IMR-90 (cell line): ENCODE data around the gene AAMP. TPM values are rescaled to one million over a fixed set of nuclear protein-coding genes. Genes with fewer than 3 reads are reported as not detected.
A peak's percentile ranks its signal among the peaks of the same experiment; 100 is the strongest.

Experiments used
- ATAC-seq: fragments of 200-7000 bp; cut with Tn5 transposase; 2 replicates; pipeline ENCODE4 v1.9.1; 2020; ENCODE audit warnings: low read depth, mild to moderate bottlenecking, moderate library complexity
- BruUV-seq: library from RNA; stranded (reverse); fragments of 400-500 nt; replicated peaks from 2 replicates; lab custom pipeline; 2021; lab: Mats Ljungman, UMichigan
- CTCF ChIA-PET: fragments of 300-600 bp; formaldehyde crosslinking; extraction: SDS; loops from one replicate; lab custom pipeline; 2021; ENCODE audit warnings: antibody characterized with exemption; lab: Yijun Ruan, JAX
- POLR2A ChIA-PET: fragments of 300-600 bp; sonication (Branson Sonifier 250); formaldehyde crosslinking; loops from one replicate; lab custom pipeline; 2022; ENCODE audit warnings: antibody characterized with exemption; ENCODE audit not compliant: unreplicated experiment; lab: Charles Lee
- DNase-seq: peaks from one replicate; pipeline ENCODE4 v3.0.0; 2013
- H2AFZ ChIP-seq: replicated peaks from 2 replicates; pipeline ENCODE3; 2013; ENCODE audit warnings: low read length, mild to moderate bottlenecking; ENCODE audit not compliant: poor library complexity
- H2AK5ac ChIP-seq: 2 replicates; pipeline ENCODE4 v1.6.1; 2013; ENCODE audit warnings: low read depth, low read length, inconsistent platforms
- H2AK9ac ChIP-seq: replicated peaks from 2 replicates; pipeline ENCODE3; 2013; ENCODE audit warnings: mild to moderate bottlenecking, low read depth, low read length, moderate library complexity; ENCODE audit not compliant: poor library complexity
- H2BK120ac ChIP-seq: 2 replicates; pipeline ENCODE4 v1.6.1; 2013; ENCODE audit warnings: low read depth, low read length, inconsistent platforms
- H2BK15ac ChIP-seq: 3 replicates; pipeline ENCODE4 v1.6.1; 2013; ENCODE audit warnings: low read depth, low read length, inconsistent platforms
- H2BK20ac ChIP-seq: 2 replicates; pipeline ENCODE4 v1.6.1; 2013; ENCODE audit warnings: low read depth, mild to moderate bottlenecking, inconsistent platforms, low read length, moderate library complexity
- H2BK5ac ChIP-seq: 2 replicates; pipeline ENCODE4 v1.6.1; 2013; ENCODE audit warnings: mild to moderate bottlenecking, low read depth, low read length, inconsistent platforms; ENCODE audit not compliant: poor library complexity, severe bottlenecking
- H3K14ac ChIP-seq: replicated peaks from 2 replicates; pipeline ENCODE4 v1.6.1; 2013; ENCODE audit warnings: low read depth, low read length, inconsistent platforms
- H3K18ac ChIP-seq: 2 replicates; pipeline ENCODE4 v1.6.1; 2013; ENCODE audit warnings: low read depth, low read length, control low read depth
- H3K23ac ChIP-seq: 2 replicates; pipeline ENCODE4 v1.6.1; 2013; ENCODE audit warnings: low read depth, low read length, inconsistent platforms
- H3K27ac ChIP-seq: 2 replicates; pipeline ENCODE4 v1.5.1; 2013; ENCODE audit warnings: mild to moderate bottlenecking, control low read depth, low read length; ENCODE audit not compliant: insufficient read depth
- H3K27me3 ChIP-seq: 2 replicates; pipeline ENCODE4 v1.6.1; 2013; ENCODE audit warnings: low read length; ENCODE audit not compliant: control insufficient read depth, insufficient read depth
- H3K36me3 ChIP-seq: 2 replicates; pipeline ENCODE4 v1.6.1; 2013; ENCODE audit warnings: low read length, mixed read lengths; ENCODE audit not compliant: control insufficient read depth, insufficient read depth
- H3K4ac ChIP-seq: 2 replicates; pipeline ENCODE4 v1.6.1; 2013; ENCODE audit warnings: low read depth, low read length, inconsistent platforms
- H3K4me1 ChIP-seq: 2 replicates; pipeline ENCODE4 v1.6.1; 2013; ENCODE audit warnings: low read length, mixed read lengths; ENCODE audit not compliant: control insufficient read depth, insufficient read depth
- H3K4me2 ChIP-seq: 2 replicates; pipeline ENCODE4 v1.6.1; 2013; ENCODE audit warnings: low read depth, mild to moderate bottlenecking, control low read depth, low read length, moderate library complexity
- H3K4me3 ChIP-seq: 2 replicates; pipeline ENCODE4 v1.5.1; 2013; ENCODE audit warnings: low read depth, mild to moderate bottlenecking, control low read depth, low read length, moderate library complexity; ENCODE audit not compliant: insufficient read depth
- H3K56ac ChIP-seq: 2 replicates; pipeline ENCODE4 v1.6.1; 2013; ENCODE audit warnings: low read length, inconsistent platforms; ENCODE audit not compliant: insufficient read depth; ENCODE audit errors: extremely low read depth
- H3K79me1 ChIP-seq, 2 experiments: 2 replicates each; pipeline ENCODE4 v1.6.1; 2013; ENCODE audit warnings: low read length in 2 of 2, inconsistent platforms in 1 of 2, low read depth in 1 of 2
- H3K9ac ChIP-seq: 2 replicates; pipeline ENCODE4 v1.6.1; 2013; ENCODE audit warnings: low read depth, low read length, control low read depth
- H3K9me1 ChIP-seq: 2 replicates; pipeline ENCODE4 v1.6.1; 2013; ENCODE audit warnings: low read length, inconsistent platforms; ENCODE audit not compliant: insufficient read depth
- H3K9me3 ChIP-seq: 2 replicates; pipeline ENCODE4 v1.6.1; 2013; ENCODE audit warnings: low read length; ENCODE audit not compliant: control insufficient read depth, insufficient read depth
- H4K20me1 ChIP-seq: 2 replicates; pipeline ENCODE4 v1.6.1; 2013; ENCODE audit warnings: low read length, inconsistent platforms; ENCODE audit not compliant: insufficient read depth
- H4K5ac ChIP-seq: 2 replicates; pipeline ENCODE4 v1.6.1; 2013; ENCODE audit warnings: mild to moderate bottlenecking, low read depth, low read length, control low read depth
- H4K8ac ChIP-seq, 2 experiments: 2 replicates each; pipeline ENCODE4 v1.6.1; 2013; ENCODE audit warnings: low read depth in 2 of 2, low read length in 2 of 2, control low read depth in 1 of 2, inconsistent platforms in 1 of 2
- H4K91ac ChIP-seq: 2 replicates; pipeline ENCODE4 v1.6.1; 2013; ENCODE audit warnings: low read depth, low read length, inconsistent platforms; ENCODE audit not compliant: insufficient read depth
- BHLHE40 ChIP-seq: fragments of 150-350 bp; IDR thresholded peaks from 2 replicates; pipeline ENCODE4 v1.6.1; 2016; ENCODE audit warnings: mild to moderate bottlenecking, low read depth, low read length
- CEBPB ChIP-seq: IDR thresholded peaks from 2 replicates; pipeline ENCODE4 v1.6.1; 2012; ENCODE audit warnings: low read depth, low read length, improper control_type of control experiment
- CHD1 ChIP-seq: IDR thresholded peaks from 2 replicates; pipeline ENCODE4 v1.6.1; 2012; ENCODE audit warnings: low read depth, low read length, improper control_type of control experiment
- POLR2A ChIP-seq: IDR thresholded peaks from 2 replicates; pipeline ENCODE4 v1.6.1; 2012; ENCODE audit warnings: mild to moderate bottlenecking, low read depth, low read length
- RFX5 ChIP-seq: IDR thresholded peaks from 2 replicates; pipeline ENCODE4 v1.8.0; 2012; ENCODE audit warnings: low read depth, mild to moderate bottlenecking, low read length, moderate library complexity
- WGBS, 2 experiments: methylation state at CpG; one replicate each; pipeline versions ENCODE4 v1.1.5 to v1.1.7; 2013; ENCODE audit warnings: missing lambda C conversion rate in 2 of 2; ENCODE audit not compliant: insufficient read length in 1 of 2; ENCODE audit errors: extremely low coverage in 2 of 2; 5-methylcytosine and 5-hydroxymethylcytosine counted together
- dilution Hi-C: fragments of 300-500 bp; cut with HindIII; formaldehyde crosslinking; loops from one replicate; pipeline ENCODE4 v1.14.3; 2018; ENCODE audit warnings: low sequenced_read_pairs; ENCODE audit not compliant: unreplicated experiment
- in situ Hi-C: fragments of 300-500 bp; cut with MboI; formaldehyde crosslinking; loops from 3 replicates; pipeline ENCODE4 v1.14.3; 2019; ENCODE audit warnings: low sequenced_read_pairs, inconsistent platforms, mixed read lengths
- intact Hi-C: fragments of 100-400 bp; cut with micrococcal nuclease; formaldehyde crosslinking; loops from 2 replicates; pipeline ENCODE4 v1.10.0; 2022
- polyA plus RNA-seq, 3 experiments: library from polyadenylated mRNA; depleted of rRNA; stranded (reverse); fragments of >200 nt; gene quantifications; 2 replicates each; pipeline ENCODE4 v1.2.3, GENCODE V29; 2012; ENCODE audit warnings: low replicate concordance in 1 of 3
- total RNA-seq: library from RNA; depleted of rRNA; stranded (reverse); fragments of >200 nt; gene quantifications from 2 replicates; pipeline ENCODE4 v1.2.3, GENCODE V29; 2012
- TF ChIP-seq, protein P1 (sequence below): conservative IDR thresholded peaks from 2 replicates; pipeline ENCODE4 v1.5.1; 2012; ENCODE audit warnings: mild to moderate bottlenecking, low read depth, low read length, improper control_type of control experiment

The AAMP gene
- total and polyA plus RNA-seq, 2 of the 4 experiments (the other 2 are of a cell fraction) = 104 to 112 TPM

DNA sequence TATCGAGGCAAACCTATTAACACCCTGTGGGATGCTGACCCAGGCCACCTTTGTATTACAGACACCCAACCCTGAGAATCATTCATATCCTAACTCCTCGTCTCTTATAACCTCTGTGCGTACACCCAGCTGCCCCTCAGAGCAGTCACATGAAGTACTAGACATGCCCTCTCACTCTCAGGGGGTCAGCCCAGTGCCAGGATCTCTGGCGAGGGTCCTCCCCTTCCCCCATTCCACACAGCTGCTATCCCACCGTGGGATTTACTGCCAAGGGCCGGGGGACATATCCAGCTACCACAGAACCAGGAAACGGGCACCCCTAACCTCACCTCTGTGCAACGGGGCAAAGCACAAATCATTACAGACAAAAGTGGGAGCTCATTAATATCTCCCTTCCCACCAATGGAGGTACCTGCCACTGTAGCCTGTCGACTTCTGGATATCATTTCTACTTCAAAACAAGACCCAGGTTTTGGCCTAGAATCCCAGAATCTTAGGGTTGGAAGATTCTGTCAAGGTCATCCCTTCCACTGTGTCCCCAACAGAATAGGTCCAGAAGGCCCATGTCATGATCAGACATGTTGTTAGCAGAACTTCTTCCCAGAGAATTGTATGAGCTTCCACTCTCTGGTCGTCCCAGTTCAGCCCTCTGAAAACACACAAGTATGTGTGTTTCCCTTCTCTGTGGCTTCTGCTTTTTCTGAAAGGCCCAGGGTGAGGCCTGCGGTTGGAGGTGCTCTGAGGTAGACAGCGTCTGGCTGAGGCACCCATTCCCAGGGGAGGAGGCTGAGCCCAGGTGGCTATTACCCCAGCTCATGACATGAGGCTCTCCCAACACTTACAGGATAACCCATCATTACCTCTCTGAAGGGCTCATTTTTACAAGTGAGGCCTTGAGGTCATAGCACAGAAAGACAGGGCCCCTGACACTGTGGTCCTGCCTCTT, 20.7 kb upstream of the AAMP start (continued):
- TF ChIP-seq CEBPB (no peak), POLR2A (no peak), BHLHE40 (no peak), CHD1 (no peak)

DNA sequence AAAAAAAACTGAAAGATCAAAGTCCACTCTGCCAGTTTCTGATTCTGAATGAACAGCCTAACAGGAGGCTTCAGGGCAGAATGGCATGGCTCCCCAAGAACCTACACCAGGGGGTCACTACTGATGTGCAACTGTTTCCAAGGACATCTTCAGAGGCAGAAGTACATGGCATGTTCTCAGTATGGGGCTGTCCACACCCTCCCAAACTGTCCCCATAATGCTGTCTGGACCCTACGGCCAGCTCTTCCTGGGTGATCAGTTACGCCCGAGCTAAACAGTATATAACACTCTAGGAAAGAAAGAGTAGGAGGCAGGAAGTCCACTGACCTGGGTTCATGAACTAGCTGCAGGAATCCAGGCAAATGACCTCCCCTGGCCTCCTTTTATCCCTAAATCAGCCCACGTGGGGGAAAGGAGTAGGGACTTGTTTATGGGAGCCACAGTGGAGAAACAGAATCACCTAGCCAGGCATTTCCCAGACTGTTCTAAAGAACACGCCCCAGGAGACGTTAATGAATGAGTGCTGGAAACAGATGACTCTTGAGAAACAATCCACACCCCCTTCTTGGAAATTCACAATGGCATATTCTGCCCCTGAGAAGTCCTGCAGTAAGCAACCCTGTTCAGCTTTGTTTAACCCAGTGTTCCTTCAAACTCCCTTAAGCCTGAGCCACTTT, 19.8 kb upstream of the AAMP start:
- no TSS peak for BruUV-seq
- H3K27ac ChIP-seq = peak overlapping the region; percentile 30; the same call in 1 of the 2 replicates
- H3K4me3 ChIP-seq = no peak overlapping the region
- no peak overlapping the region for H2BK20ac ChIP-seq
- in situ Hi-C loops = no loop called here
- no peak overlapping the region for H2BK120ac ChIP-seq
- dilution Hi-C loops = no loop called here
- no peaks in the 10 kb centered on the region for H3K36me3 ChIP-seq
- H2AFZ ChIP-seq = no peak overlapping the region
- H4K8ac ChIP-seq = 0 out of 4 replicates have a peak overlapping the region, but pooled peaks of 1 of the 2 experiments have one; percentile 2
- DNase-seq (peak; percentile 36), ATAC-seq (no peak)
- H2BK5ac ChIP-seq = peak overlapping the region; percentile 3
- H4K5ac ChIP-seq = no peak overlapping the region
- H3K9me3 ChIP-seq = no peaks in the 10 kb centered on the region
- H3K4ac ChIP-seq = peak overlapping the region; percentile 92; the same call in 1 of the 2 replicates
- H4K91ac ChIP-seq = no peak overlapping the region
- ChIA-PET POLR2A (no interaction called here), CTCF (no interaction called here)
- H3K18ac ChIP-seq = no peak overlapping the region
- peak overlapping the region; percentile 18; the same call in 1 of the 2 replicates for H3K9ac ChIP-seq
- H3K9me1 ChIP-seq = peaks cover 18% of the 10 kb centered on the region
- H2AK5ac ChIP-seq = peak overlapping the region; percentile 33; the same call in 1 of the 2 replicates
- peak overlapping the region; percentile 92 for H3K4me2 ChIP-seq
- peaks cover 28 to 55% of the 10 kb centered on the region in 2 experiments for H3K79me1 ChIP-seq
- H3K14ac ChIP-seq = peak overlapping the region; percentile 43; the same call in 1 of the 2 replicates
- no CpG with 5 or more reads among the region's 6 CpGs for WGBS, 2 experiments
- peak overlapping the region; percentile 81 for H2AK9ac ChIP-seq
- no peaks in the 10 kb centered on the region for H3K27me3 ChIP-seq
- peak overlapping the region; percentile 49; the same call in 1 of the 2 replicates for H3K56ac ChIP-seq
- H3K23ac ChIP-seq = peak overlapping the region; percentile 79
- H2BK15ac ChIP-seq = no peak overlapping the region
- H4K20me1 ChIP-seq = peaks cover 18% of the 10 kb centered on the region
- H3K4me1 ChIP-seq = peaks cover 30% of the 10 kb centered on the region
- TF ChIP-seq, protein P1, sequence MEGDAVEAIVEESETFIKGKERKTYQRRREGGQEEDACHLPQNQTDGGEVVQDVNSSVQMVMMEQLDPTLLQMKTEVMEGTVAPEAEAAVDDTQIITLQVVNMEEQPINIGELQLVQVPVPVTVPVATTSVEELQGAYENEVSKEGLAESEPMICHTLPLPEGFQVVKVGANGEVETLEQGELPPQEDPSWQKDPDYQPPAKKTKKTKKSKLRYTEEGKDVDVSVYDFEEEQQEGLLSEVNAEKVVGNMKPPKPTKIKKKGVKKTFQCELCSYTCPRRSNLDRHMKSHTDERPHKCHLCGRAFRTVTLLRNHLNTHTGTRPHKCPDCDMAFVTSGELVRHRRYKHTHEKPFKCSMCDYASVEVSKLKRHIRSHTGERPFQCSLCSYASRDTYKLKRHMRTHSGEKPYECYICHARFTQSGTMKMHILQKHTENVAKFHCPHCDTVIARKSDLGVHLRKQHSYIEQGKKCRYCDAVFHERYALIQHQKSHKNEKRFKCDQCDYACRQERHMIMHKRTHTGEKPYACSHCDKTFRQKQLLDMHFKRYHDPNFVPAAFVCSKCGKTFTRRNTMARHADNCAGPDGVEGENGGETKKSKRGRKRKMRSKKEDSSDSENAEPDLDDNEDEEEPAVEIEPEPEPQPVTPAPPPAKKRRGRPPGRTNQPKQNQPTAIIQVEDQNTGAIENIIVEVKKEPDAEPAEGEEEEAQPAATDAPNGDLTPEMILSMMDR = no peak
- peak; percentile 56; the same call in 1 of the 2 replicates for TF ChIP-seq RFX5
- intact Hi-C loops = loop anchor here (5.0 kb wide), 1 partner anchor 358 kb away; no protein-coding TSS in a partner anchor
